ENCODE measurements around the gene CPS1.
A peak's percentile ranks its signal among the peaks of the same experiment; 100 is the strongest.

CPS1 gene

DNA sequence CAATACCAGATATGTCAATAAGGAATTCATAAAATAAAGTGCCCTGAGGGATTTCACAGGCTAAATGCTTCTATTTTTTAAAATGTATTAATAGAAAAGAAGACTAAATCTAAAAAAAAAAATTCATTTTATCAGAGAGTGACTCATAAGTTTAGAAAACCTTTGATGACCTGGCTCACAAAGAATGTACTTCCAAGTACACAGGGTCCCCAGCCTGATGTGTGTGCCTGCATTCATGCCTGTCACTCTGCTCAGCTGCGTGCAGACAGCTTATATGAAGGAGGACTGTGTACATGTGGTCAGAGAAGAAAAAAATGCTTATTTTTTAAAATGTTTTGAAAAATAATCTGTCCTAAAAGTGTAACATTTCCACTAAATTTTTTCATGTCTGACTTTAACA lies 3.0 kb upstream of the CPS1 start:
- no peak for DNase-seq (ENCODE audit: low read depth)
- TF ChIP-seq, protein P1, sequence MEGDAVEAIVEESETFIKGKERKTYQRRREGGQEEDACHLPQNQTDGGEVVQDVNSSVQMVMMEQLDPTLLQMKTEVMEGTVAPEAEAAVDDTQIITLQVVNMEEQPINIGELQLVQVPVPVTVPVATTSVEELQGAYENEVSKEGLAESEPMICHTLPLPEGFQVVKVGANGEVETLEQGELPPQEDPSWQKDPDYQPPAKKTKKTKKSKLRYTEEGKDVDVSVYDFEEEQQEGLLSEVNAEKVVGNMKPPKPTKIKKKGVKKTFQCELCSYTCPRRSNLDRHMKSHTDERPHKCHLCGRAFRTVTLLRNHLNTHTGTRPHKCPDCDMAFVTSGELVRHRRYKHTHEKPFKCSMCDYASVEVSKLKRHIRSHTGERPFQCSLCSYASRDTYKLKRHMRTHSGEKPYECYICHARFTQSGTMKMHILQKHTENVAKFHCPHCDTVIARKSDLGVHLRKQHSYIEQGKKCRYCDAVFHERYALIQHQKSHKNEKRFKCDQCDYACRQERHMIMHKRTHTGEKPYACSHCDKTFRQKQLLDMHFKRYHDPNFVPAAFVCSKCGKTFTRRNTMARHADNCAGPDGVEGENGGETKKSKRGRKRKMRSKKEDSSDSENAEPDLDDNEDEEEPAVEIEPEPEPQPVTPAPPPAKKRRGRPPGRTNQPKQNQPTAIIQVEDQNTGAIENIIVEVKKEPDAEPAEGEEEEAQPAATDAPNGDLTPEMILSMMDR (conservative IDR thresholded peaks at IDR 0.05; ENCODE audit: control insufficient read depth, insufficient read depth, low read depth, low read length), result no peak
- no peak overlapping the region for H3K4me3 ChIP-seq (ENCODE audit: control insufficient read depth, low read depth, low read length)

DNA sequence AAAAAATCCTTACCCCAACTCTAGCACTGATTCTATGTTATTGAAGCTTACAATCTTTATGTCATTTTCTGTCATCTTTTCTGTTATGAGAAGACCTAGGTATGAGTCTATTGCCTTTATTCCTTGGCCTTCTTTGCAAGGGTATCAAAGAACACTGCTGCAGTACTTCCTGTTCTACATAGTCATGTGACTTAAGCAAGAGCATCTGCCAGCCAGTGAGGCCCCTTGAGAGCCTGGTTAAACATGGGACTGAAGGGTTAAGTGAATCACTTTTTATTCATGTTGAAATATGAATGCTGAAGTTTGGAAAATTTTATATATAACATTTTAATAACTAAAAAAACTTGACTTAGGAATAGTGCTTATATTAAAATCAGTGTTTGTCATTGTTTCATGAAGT lies 844 bp upstream of the CPS1 start:
- peak; percentile 14 for DNase-seq (ENCODE audit: low read depth)
- TF ChIP-seq, protein P1 (conservative IDR thresholded peaks at IDR 0.05; ENCODE audit: control insufficient read depth, insufficient read depth, low read depth, low read length), result no peak
- no peak overlapping the region for H3K4me3 ChIP-seq (ENCODE audit: control insufficient read depth, low read depth, low read length)

DNA sequence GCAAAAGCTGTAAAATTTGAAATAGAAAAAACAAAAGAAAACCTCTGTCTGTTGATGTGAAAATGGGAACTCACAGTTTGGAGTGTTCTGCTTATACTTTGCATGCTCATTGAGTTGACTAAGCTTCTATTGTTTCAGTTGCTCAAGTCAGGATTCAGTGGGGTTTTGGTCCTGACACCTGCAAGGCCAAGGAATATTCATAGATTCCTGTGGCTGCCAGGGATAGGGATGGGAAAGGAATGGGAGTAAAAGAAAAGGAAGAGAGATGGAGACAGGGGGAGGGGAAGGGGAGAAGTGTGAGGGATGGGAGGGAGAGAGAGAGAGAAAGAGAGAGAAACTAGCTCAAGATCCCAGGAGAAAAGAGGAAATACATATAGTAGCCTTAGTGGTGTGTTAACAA lies 1.3 kb downstream of the CPS1 start:
- no peak for DNase-seq (ENCODE audit: low read depth)
- TF ChIP-seq, protein P1 (conservative IDR thresholded peaks at IDR 0.05; ENCODE audit: control insufficient read depth, insufficient read depth, low read depth, low read length), result no peak
- H3K4me3 ChIP-seq (ENCODE audit: control insufficient read depth, low read depth, low read length), result no peak overlapping the region

DNA sequence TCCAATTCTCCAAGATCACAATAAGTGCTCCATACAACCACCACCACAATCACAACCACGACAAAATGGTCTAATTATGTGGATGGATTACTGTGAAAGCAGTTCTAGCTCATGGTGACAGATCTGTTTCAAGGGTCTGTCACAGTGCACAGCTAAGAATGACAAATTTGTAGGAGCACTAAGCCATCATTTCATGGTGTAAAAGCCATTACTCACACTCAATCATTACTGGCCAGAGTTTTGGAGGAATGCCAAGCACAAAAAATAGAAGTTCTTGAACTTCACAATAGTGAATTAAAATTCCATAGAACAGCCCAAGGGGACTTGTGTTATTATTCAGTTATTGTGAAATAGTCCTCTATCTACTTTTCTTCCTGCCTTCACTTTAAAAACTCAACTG lies 2.3 kb downstream of the CPS1 start:
- H3K4me3 ChIP-seq (ENCODE audit: control insufficient read depth, low read depth, low read length), result no peak overlapping the region
- peak; percentile 30 for DNase-seq (ENCODE audit: low read depth)
- TF ChIP-seq, protein P1 (conservative IDR thresholded peaks at IDR 0.05; ENCODE audit: control insufficient read depth, insufficient read depth, low read depth, low read length), result no peak

DNA sequence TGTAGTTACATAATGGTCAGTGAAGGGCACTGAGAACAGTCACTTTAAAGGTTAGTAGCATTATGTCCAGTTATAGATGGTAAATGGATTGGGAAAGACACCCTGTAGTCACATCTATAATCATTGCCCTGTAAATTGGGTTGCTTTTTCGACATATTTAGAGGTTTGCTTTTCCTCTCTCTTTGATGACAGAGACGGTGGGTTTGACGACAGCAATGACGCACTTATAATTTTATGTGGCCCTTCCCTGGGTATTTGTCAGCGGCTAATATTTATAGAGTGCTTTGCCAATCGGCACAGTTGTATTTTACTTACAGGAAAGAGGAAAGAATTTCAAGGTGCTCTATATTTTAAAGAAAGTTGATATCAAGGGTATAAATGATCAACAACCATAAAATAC lies 2.8 kb downstream of the CPS1 start:
- H3K4me3 ChIP-seq (ENCODE audit: control insufficient read depth, low read depth, low read length), result no peak overlapping the region
- no peak for DNase-seq (ENCODE audit: low read depth)
- TF ChIP-seq, protein P1 (conservative IDR thresholded peaks at IDR 0.05; ENCODE audit: control insufficient read depth, insufficient read depth, low read depth, low read length), result no peak

DNA sequence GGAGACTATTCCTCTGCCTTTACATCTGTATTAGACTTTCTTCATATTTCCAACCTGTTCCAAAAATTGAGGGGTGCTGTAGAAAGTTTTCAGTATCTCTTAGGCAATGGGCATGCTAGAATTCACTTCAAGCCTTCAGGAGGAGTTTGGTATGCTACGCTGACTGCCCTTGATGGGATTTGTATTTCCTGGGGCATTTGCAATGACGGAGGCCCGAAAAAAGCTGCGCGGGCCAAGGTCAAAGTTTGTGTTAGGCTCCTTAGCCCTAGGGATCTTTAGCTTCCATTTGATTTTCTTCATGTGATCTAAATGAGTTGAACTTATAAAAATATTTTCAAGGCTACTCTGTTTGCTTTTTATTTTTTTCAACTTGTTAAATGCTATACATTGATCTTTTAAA lies 5.1 kb downstream of the CPS1 start:
- TF ChIP-seq, protein P1 (conservative IDR thresholded peaks at IDR 0.05; ENCODE audit: control insufficient read depth, insufficient read depth, low read depth, low read length), result no peak
- no peak overlapping the region for H3K4me3 ChIP-seq (ENCODE audit: control insufficient read depth, low read depth, low read length)
- DNase-seq (ENCODE audit: low read depth), result no peak

DNA sequence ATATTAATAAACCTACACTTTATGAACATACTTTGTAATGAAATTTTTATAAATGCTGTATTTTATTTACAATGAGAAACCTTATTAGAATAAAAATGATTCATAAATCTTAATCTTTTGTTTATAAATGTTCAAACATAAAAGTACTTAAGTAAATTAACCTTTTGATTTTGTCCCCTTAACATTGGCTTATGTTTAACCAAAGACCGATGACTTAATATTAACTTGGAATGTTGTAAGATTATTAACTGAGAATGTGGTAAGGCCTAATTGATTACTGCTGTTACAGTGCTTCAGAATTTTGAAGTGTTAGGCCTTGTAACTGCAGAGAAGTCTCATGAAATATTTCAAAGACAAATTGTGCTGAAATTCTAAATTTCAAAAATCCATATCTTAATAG lies 5.7 kb downstream of the CPS1 start:
- TF ChIP-seq, protein P1 (conservative IDR thresholded peaks at IDR 0.05; ENCODE audit: control insufficient read depth, insufficient read depth, low read depth, low read length), result no peak
- no peak for DNase-seq (ENCODE audit: low read depth)
- H3K4me3 ChIP-seq (ENCODE audit: control insufficient read depth, low read depth, low read length), result no peak overlapping the region
